ENCODE data around the gene KLHL29. TPM values are rescaled to one million over a fixed set of nuclear protein-coding genes. Genes with fewer than 3 reads are reported as not detected.

The KLHL29 gene
- total RNA-seq, 3 donors from 2014 or later (not counting 1 experiment from before 2014, with no cell fraction given) = 0.24 to 0.43 (median 0.33) TPM

GRCh38 chr2:23482188-23482587, 97.2 kb downstream of the KLHL29 start:
- H3K27me3 ChIP-seq (ENCODE audit: control insufficient read depth, insufficient read depth, low read length) = no peaks in the 10 kb centered on the region
- intact Hi-C loops (cut with micrococcal nuclease) = no loop called here
- H3K4me3 ChIP-seq (ENCODE audit: low read length) = no peak overlapping the region
- H3K4me1 ChIP-seq (ENCODE audit: control insufficient read depth, insufficient read depth, low read length) = no peaks in the 10 kb centered on the region
- no peaks in the 10 kb centered on the region for H3K36me3 ChIP-seq (ENCODE audit: control insufficient read depth, insufficient read depth, low read length)
- Mint-ChIP-seq H3K9me3 (no peaks in the 10 kb centered on the region), H3K27me3 (ENCODE audit: low read depth in 2 of 2) (peaks cover 4 to 33% of the 10 kb centered on the region in 2 donors), H3K4me1 (no peaks in the 10 kb centered on the region), H3K36me3 (no peaks in the 10 kb centered on the region), H3K27ac (no peak overlapping the region), H3K4me3 (no peak overlapping the region)
- no peaks in the 10 kb centered on the region for H3K9me3 ChIP-seq (ENCODE audit: control insufficient read depth, insufficient read depth, low read length)
- TF ChIP-seq, protein P1, sequence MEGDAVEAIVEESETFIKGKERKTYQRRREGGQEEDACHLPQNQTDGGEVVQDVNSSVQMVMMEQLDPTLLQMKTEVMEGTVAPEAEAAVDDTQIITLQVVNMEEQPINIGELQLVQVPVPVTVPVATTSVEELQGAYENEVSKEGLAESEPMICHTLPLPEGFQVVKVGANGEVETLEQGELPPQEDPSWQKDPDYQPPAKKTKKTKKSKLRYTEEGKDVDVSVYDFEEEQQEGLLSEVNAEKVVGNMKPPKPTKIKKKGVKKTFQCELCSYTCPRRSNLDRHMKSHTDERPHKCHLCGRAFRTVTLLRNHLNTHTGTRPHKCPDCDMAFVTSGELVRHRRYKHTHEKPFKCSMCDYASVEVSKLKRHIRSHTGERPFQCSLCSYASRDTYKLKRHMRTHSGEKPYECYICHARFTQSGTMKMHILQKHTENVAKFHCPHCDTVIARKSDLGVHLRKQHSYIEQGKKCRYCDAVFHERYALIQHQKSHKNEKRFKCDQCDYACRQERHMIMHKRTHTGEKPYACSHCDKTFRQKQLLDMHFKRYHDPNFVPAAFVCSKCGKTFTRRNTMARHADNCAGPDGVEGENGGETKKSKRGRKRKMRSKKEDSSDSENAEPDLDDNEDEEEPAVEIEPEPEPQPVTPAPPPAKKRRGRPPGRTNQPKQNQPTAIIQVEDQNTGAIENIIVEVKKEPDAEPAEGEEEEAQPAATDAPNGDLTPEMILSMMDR (IDR thresholded peaks at IDR 0.05) = no peak
- 86% methylated on average over 9 of the region's 9 CpGs for WGBS (ENCODE audit: insufficient coverage)
- no peak overlapping the region for H3K27ac ChIP-seq (ENCODE audit: low read length)
- ATAC-seq = no peak
- DNase-seq = no peak

DNA sequence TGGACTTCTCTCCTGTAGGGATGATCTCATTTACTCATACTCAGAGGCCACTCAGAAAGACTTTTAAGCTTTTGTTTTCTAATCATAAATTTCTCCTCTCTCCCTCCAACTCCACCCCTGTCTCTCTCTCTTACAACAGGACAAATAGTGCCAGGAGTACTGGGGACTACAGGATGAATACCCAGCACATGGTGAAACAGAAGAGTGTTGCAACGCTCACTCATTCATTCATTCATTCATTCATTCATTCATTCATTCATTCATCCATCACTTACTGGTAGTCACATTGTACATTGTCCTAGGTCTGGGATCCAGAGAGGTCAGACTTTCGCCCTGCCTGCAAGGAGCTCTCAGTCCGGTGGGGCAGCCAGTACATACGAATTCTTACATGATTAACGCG, 97.6 kb downstream of the KLHL29 start:
- H3K27ac Mint-ChIP-seq = no peak overlapping the region
- H3K27ac ChIP-seq (ENCODE audit: low read length) = no peak overlapping the region
- H3K27me3 Mint-ChIP-seq (ENCODE audit: low read depth in 2 of 2) = peaks cover 4 to 33% of the 10 kb centered on the region in 2 donors

GRCh38 chr2:23483791-23484190, 98.8 kb downstream of the KLHL29 start:
- DNase-seq = no peak
- H3K27me3 Mint-ChIP-seq (ENCODE audit: low read depth in 2 of 2) = peaks cover 4 to 33% of the 10 kb centered on the region in 2 donors

More for the DNA sequence above, 97.6 kb downstream of the KLHL29 start:
- Mint-ChIP-seq H3K4me3 (no peak overlapping the region), H3K9me3 (no peaks in the 10 kb centered on the region), H3K36me3 (no peaks in the 10 kb centered on the region), H3K4me1 (no peaks in the 10 kb centered on the region)
- no peak for ATAC-seq
- intact Hi-C loops (cut with micrococcal nuclease) = no loop called here
- Histone ChIP-seq H3K27me3 (ENCODE audit: control insufficient read depth, insufficient read depth, low read length) (no peaks in the 10 kb centered on the region), H3K9me3 (ENCODE audit: control insufficient read depth, insufficient read depth, low read length) (no peaks in the 10 kb centered on the region), H3K36me3 (ENCODE audit: control insufficient read depth, insufficient read depth, low read length) (no peaks in the 10 kb centered on the region), H3K4me1 (ENCODE audit: control insufficient read depth, insufficient read depth, low read length) (no peaks in the 10 kb centered on the region), H3K4me3 (ENCODE audit: low read length) (no peak overlapping the region)
- 92% methylated on average over 6 of the region's 6 CpGs for WGBS (ENCODE audit: insufficient coverage)
- TF ChIP-seq, protein P1 (IDR thresholded peaks at IDR 0.05) = no peak
- no peak for DNase-seq

DNA sequence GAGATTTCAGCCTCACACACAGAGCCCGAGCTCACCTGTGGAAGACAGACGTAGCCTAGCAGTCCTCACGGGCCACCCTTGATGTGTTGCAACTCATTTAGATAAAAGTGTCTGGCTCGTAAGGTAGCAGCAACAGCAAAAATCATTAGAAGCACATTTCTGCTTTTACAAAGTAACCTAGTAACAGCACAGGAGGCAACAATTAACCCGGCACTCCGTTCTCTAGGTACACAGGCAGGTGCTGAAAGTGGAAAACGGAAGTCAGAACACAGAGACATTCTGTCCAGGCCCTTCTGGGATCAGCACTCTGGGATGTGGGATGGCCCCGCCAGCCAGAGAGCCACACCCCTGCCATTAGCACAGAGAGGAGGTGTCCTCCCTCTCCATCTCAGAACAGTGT, 99.3 kb downstream of the KLHL29 start:
- Mint-ChIP-seq H3K27ac (no peak overlapping the region), H3K4me3 (no peak overlapping the region), H3K9me3 (no peaks in the 10 kb centered on the region), H3K36me3 (no peaks in the 10 kb centered on the region), H3K27me3 (ENCODE audit: low read depth in 2 of 2) (peaks cover 2 to 33% of the 10 kb centered on the region in 2 donors), H3K4me1 (no peaks in the 10 kb centered on the region)
- H3K9me3 ChIP-seq (ENCODE audit: control insufficient read depth, insufficient read depth, low read length) = no peaks in the 10 kb centered on the region
- intact Hi-C loops (cut with micrococcal nuclease) = no loop called here
- H3K4me3 ChIP-seq (ENCODE audit: low read length) = no peak overlapping the region
- no peaks in the 10 kb centered on the region for H3K36me3 ChIP-seq (ENCODE audit: control insufficient read depth, insufficient read depth, low read length)
- ATAC-seq (no peak), DNase-seq (no peak)
- H3K4me1 ChIP-seq (ENCODE audit: control insufficient read depth, insufficient read depth, low read length) = no peaks in the 10 kb centered on the region
- H3K27ac ChIP-seq (ENCODE audit: low read length) = no peak overlapping the region
- WGBS (ENCODE audit: insufficient coverage) = 86% methylated on average over 8 of the region's 8 CpGs
- H3K27me3 ChIP-seq (ENCODE audit: control insufficient read depth, insufficient read depth, low read length) = no peaks in the 10 kb centered on the region
- TF ChIP-seq, protein P1 (IDR thresholded peaks at IDR 0.05) = no peak

More at GRCh38 chr2:23483791-23484190, 98.8 kb downstream of the KLHL29 start:
- TF ChIP-seq, protein P1 (IDR thresholded peaks at IDR 0.05) = no peak
- ATAC-seq = no peak
- no peak overlapping the region for H3K27ac ChIP-seq (ENCODE audit: low read length)
- H3K9me3 ChIP-seq (ENCODE audit: control insufficient read depth, insufficient read depth, low read length) = no peaks in the 10 kb centered on the region
- Mint-ChIP-seq H3K4me3 (no peak overlapping the region), H3K36me3 (no peaks in the 10 kb centered on the region), H3K27ac (no peak overlapping the region), H3K9me3 (no peaks in the 10 kb centered on the region), H3K4me1 (no peaks in the 10 kb centered on the region)
- no peaks in the 10 kb centered on the region for H3K4me1 ChIP-seq (ENCODE audit: control insufficient read depth, insufficient read depth, low read length)
- WGBS (ENCODE audit: insufficient coverage) = 65% methylated on average over 5 of the region's 5 CpGs
- intact Hi-C loops (cut with micrococcal nuclease) = no loop called here
- no peak overlapping the region for H3K4me3 ChIP-seq (ENCODE audit: low read length)
- H3K36me3 ChIP-seq (ENCODE audit: control insufficient read depth, insufficient read depth, low read length) = no peaks in the 10 kb centered on the region
- no peaks in the 10 kb centered on the region for H3K27me3 ChIP-seq (ENCODE audit: control insufficient read depth, insufficient read depth, low read length)
